GM19463 (cell line): Measurements from ENCODE around the gene PYGO1.
"Not testable (repeated sequence)": the region's sequence is repeated elsewhere in the genome, so short reads cannot be mapped to it uniquely, and the experiment has no call there.

ENCODE experiments used
- ATAC-seq: cut with Tn5 transposase; IDR thresholded peaks from one replicate; pipeline ENCODE4 v1.9.1; 2021; ENCODE audit warnings: mild to moderate bottlenecking, moderate library complexity; ENCODE audit not compliant: unreplicated experiment

PYGO1 gene

GRCh38 chr15:55513621-55514413 is 74.3 kb downstream of the PYGO1 start:
- not testable (repeated sequence) for ATAC-seq

GRCh38 chr15:55513152-55513551 is 75.0 kb downstream of the PYGO1 start:
- ATAC-seq = no peak

GRCh38 chr15:55507567-55507966 is 80.6 kb downstream of the PYGO1 start:
- no peak for ATAC-seq

- ATAC-seq = not testable (repeated sequence)
Observed at GRCh38 chr15:55505407-55505806, 82.7 kb downstream of the PYGO1 start.

GRCh38 chr15:55499151-55499550 is 89.0 kb downstream of the PYGO1 start:
- ATAC-seq = no peak

- ATAC-seq = peak; percentile 99
Observed at GRCh38 chr15:55498109-55498938, 89.8 kb downstream of the PYGO1 start.

- no peak for ATAC-seq
Observed at GRCh38 chr15:55496716-55497115, 91.4 kb downstream of the PYGO1 start.

GRCh38 chr15:55494931-55495330 is 93.2 kb downstream of the PYGO1 start:
- no peak for ATAC-seq

- ATAC-seq = not testable (repeated sequence)
Observed at GRCh38 chr15:55488952-55489600, 99.1 kb downstream of the PYGO1 start.
